Aorta (tissue), 5 donors: ENCODE data around the gene MEGF11. TPM values are rescaled to one million over a fixed set of nuclear protein-coding genes. Genes with fewer than 3 reads are reported as not detected.

Experiments used
- ATAC-seq: fragments of 200-7000 bp; cut with Tn5 transposase; one replicate; pipeline ENCODE4 v1.9.1; 2022; ENCODE audit warnings: moderate library complexity; ENCODE audit not compliant: low FRiP score
- DNase-seq, 2 donors: peaks; one replicate each; pipeline ENCODE4 v3.0.0-alpha.2; 2020
- H3K27ac ChIP-seq, 2 donors: one replicate each; pipeline ENCODE4 v1.5.1; 2013; ENCODE audit warnings: low read length in 2 of 2, mild to moderate bottlenecking in 2 of 2, moderate library complexity in 2 of 2, control low read depth in 1 of 2, inconsistent platforms in 1 of 2, low read depth in 1 of 2
- H3K27me3 ChIP-seq, 2 donors: one replicate each; pipeline ENCODE4 v1.6.1; 2013; ENCODE audit warnings: control low read depth in 1 of 2, low read length in 1 of 2, mild to moderate bottlenecking in 1 of 2, moderate library complexity in 1 of 2; ENCODE audit not compliant: insufficient read depth in 2 of 2, control insufficient read depth in 1 of 2
- H3K36me3 ChIP-seq, 2 donors: one replicate each; pipeline ENCODE4 v1.6.1; 2013; ENCODE audit warnings: control low read depth in 1 of 2, low read length in 1 of 2, mild to moderate bottlenecking in 1 of 2; ENCODE audit not compliant: insufficient read depth in 2 of 2, control insufficient read depth in 1 of 2
- H3K4me1 ChIP-seq, 2 donors: one replicate each; pipeline ENCODE4 v1.6.1; 2013; ENCODE audit warnings: low read length in 2 of 2, control low read depth in 1 of 2, mild to moderate bottlenecking in 1 of 2, moderate library complexity in 1 of 2; ENCODE audit not compliant: insufficient read depth in 2 of 2, control insufficient read depth in 1 of 2
- H3K4me3 ChIP-seq, 2 donors: one replicate each; pipeline ENCODE4 v1.5.1; 2013; ENCODE audit warnings: low read length in 2 of 2, control low read depth in 1 of 2, mild to moderate bottlenecking in 1 of 2
- H3K9me3 ChIP-seq: one replicate; pipeline ENCODE4 v1.6.1; 2013; ENCODE audit warnings: mild to moderate bottlenecking, low read length; ENCODE audit not compliant: control insufficient read depth
- WGBS, 2 donors: extraction: QIAGEN DNeasy Blood & Tissue Kit; methylation state at CpG; one replicate each; pipeline ENCODE4 v1.1.7; 2013; 5-methylcytosine and 5-hydroxymethylcytosine counted together
- intact Hi-C, 2 donors: fragments of 100-400 bp; cut with DNase I; formaldehyde crosslinking; loops; one replicate each; pipeline versions ENCODE4 v1.14.2 to v1.15.0; 2022
- polyA plus RNA-seq, 2 donors: library from polyadenylated mRNA; stranded (reverse); fragments of 200-250 nt; gene quantifications; one replicate each; pipeline ENCODE4 v1.2.3, GENCODE V29; 2013
- total RNA-seq, 2 donors: library from RNA; stranded (reverse); fragmentation: NEBNext Ultra II Directional; extraction: Animal tissue kit (Norgen Biotek cat#: 25700); gene quantifications; one replicate each; pipeline ENCODE4 v1.2.1, GENCODE V29; 2021
- donor health status: healthy with polysubstance abuse.
- donor health status: Bipolar disorder and iron deficiency.
- donor health status: DM: no; HTN: no; CAD: no.
- donor health status: DM: no; HTN: no; CAD: no.
- donor health status: DM: yes; HTN: yes; CAD: no.

The MEGF11 gene
- total and polyA plus RNA-seq, 4 donors, result not detected

GRCh38 chr15:66237513-66238235 lies 15.9 kb downstream of the MEGF11 start:
- Histone ChIP-seq H3K4me3 (no peak overlapping the region), H3K27ac (no peak overlapping the region), H3K27me3 (no peaks in the 10 kb centered on the region), H3K36me3 (no peaks in the 10 kb centered on the region), H3K9me3 (no peaks in the 10 kb centered on the region), H3K4me1 (no peaks in the 10 kb centered on the region)
- 64 to 68% methylated on average over 10 of the region's 10 CpGs for WGBS, 2 donors
- intact Hi-C loops, result no loop called here
- DNase-seq, result no peak
- ATAC-seq, result no peak

DNA sequence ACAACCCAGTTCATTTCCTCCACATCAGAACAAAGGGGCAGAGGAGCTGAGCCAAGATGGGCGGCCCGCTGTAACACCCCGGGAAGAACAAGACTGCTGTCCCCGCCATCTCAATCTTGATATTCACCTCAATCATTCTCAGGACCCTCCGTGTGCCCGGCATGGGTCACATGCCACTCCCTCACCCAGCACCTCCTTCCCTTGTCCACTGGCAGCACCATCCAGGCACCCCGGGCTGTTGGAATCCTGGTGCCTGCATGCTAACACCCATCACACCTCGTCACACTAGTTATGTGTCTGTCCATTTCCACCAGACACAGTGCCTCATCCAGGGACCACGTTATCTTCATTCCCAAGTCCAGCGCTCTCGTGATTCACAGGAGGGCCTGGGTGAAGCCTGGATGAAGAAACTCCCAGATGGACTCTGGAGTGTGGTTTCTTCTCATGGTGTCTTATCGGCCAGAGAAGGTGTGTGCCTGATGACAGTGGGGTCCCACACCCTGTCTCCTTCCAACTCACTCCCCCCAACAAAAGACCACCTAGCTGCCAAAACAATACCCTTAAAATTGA lies 16.7 kb downstream of the MEGF11 start:
- DNase-seq (no peak), ATAC-seq (no peak)
- intact Hi-C loops, result no loop called here
- Histone ChIP-seq H3K27ac (no peak overlapping the region), H3K4me1 (no peaks in the 10 kb centered on the region), H3K4me3 (no peak overlapping the region), H3K27me3 (no peaks in the 10 kb centered on the region), H3K36me3 (no peaks in the 10 kb centered on the region), H3K9me3 (no peaks in the 10 kb centered on the region)
- WGBS, 2 donors, result 60 to 73% methylated on average over 12 of the region's 12 CpGs

DNA sequence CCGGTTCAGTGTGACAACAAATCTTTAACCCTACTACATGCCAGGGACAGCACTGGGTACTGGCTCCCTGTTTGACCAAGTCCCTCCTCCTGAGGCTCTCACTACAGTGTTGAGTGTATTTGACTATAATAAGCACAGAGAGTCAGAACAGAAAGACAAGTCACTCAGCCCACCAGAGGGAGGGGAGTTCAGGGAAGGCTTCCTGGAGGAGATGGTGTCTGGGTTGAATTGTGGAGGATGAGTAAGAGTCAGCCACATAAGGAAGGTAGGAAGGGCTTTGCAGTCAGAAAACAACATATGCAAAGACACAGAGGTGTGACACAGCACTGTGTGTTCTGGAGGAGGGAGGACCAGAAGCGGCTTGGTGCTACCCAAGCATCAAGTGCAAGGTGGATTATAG lies 17.7 kb downstream of the MEGF11 start:
- no peak overlapping the region for H3K4me3 ChIP-seq
- H3K27ac ChIP-seq, result no peak overlapping the region
- no peaks in the 10 kb centered on the region for H3K4me1 ChIP-seq
- intact Hi-C loops, result no loop called here
- no peaks in the 10 kb centered on the region for H3K9me3 ChIP-seq
- ATAC-seq, result no peak
- DNase-seq, result no peak
- H3K36me3 ChIP-seq, result no peaks in the 10 kb centered on the region
- no peaks in the 10 kb centered on the region for H3K27me3 ChIP-seq
- 57 to 58% methylated on average over 2 of the region's 2 CpGs for WGBS, 2 donors

- H3K4me3 ChIP-seq, result no peak overlapping the region
- intact Hi-C loops, result no loop called here
- DNase-seq (no peak), ATAC-seq (no peak)
- no peaks in the 10 kb centered on the region for H3K27me3 ChIP-seq
- H3K4me1 ChIP-seq, result no peaks in the 10 kb centered on the region
- 68 to 69% methylated on average over 9 of the region's 9 CpGs for WGBS, 2 donors
- H3K9me3 ChIP-seq, result no peaks in the 10 kb centered on the region
- no peaks in the 10 kb centered on the region for H3K36me3 ChIP-seq
- H3K27ac ChIP-seq, result no peak overlapping the region
These were observed 18.8 kb downstream of the MEGF11 start for GRCh38 chr15:66234798-66235197.

- intact Hi-C loops, result no loop called here
- ATAC-seq (no peak), DNase-seq (no peak)
- H3K4me3 ChIP-seq, result no peak overlapping the region
- WGBS, 2 donors, result 71 to 73% methylated on average over 14 of the region's 14 CpGs
- no peak overlapping the region for H3K27ac ChIP-seq
- no peaks in the 10 kb centered on the region for H3K4me1 ChIP-seq
- H3K27me3 ChIP-seq, result no peaks in the 10 kb centered on the region
- H3K36me3 ChIP-seq, result no peaks in the 10 kb centered on the region
- H3K9me3 ChIP-seq, result peaks cover 3% of the 10 kb centered on the region
These were observed 19.8 kb downstream of the MEGF11 start for GRCh38 chr15:66233487-66234415.

- no peak overlapping the region for H3K27ac ChIP-seq
- no peaks in the 10 kb centered on the region for H3K27me3 ChIP-seq
- intact Hi-C loops, result no loop called here
- no peaks in the 10 kb centered on the region for H3K36me3 ChIP-seq
- ATAC-seq, result no peak
- H3K9me3 ChIP-seq, result peaks cover 6% of the 10 kb centered on the region
- DNase-seq, result no peak
- no peak overlapping the region for H3K4me3 ChIP-seq
- no peaks in the 10 kb centered on the region for H3K4me1 ChIP-seq
- 71 to 75% methylated on average over 3 of the region's 3 CpGs for WGBS, 2 donors
These were observed 21.3 kb downstream of the MEGF11 start for GRCh38 chr15:66232267-66232625.

DNA sequence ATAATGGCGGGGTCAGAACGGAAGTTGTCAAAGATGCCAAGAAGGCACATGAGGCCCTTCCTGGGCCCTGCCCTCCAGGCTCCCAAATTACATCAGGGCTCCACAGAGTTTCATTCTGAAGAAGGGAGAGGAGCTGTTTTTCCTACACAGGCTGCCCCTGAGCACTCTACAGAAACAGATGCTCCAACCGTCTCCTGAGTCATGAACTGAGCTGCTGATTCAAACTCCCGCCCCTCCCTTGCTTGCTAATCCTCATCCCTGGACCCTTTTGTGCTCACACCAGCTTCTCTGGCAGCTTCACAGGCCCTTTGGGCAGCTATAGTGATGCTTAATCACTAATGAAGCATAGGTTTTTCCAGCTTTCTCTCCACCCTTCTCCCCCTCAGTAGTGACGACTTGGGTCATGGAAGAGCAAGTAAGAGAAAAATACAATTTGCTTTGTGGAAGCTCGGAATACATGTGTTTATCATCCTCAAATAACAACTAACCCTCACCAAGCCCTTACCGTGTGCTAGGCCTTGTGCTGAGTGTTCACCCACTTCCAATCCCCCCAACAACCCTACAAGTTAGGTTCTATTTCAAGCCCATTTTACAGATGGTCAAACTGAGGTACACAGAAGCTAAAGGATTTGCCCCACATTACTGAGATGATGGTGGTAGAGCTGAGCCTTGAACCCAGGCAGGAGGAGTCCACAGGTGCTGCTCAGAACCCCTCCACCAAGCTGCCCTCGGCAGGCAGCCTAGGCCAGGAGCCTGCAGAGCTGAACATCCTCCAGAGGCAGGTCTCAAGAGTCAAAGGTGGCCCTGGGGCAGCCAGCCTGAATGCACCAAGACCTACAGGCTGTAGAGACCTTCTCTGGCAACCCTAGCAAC lies 21.9 kb downstream of the MEGF11 start:
- no peak overlapping the region for H3K27ac ChIP-seq
- H3K36me3 ChIP-seq, result no peaks in the 10 kb centered on the region
- no peaks in the 10 kb centered on the region for H3K27me3 ChIP-seq
- intact Hi-C loops, result no loop called here
- H3K4me3 ChIP-seq, result no peak overlapping the region
- no peaks in the 10 kb centered on the region for H3K4me1 ChIP-seq
- no peak for ATAC-seq
- DNase-seq, result no peak
- 70 to 79% methylated on average over 8 of the region's 8 CpGs for WGBS, 2 donors
- peaks cover 6% of the 10 kb centered on the region for H3K9me3 ChIP-seq

- Histone ChIP-seq H3K9me3 (peaks cover 6% of the 10 kb centered on the region), H3K4me1 (no peaks in the 10 kb centered on the region), H3K36me3 (no peaks in the 10 kb centered on the region), H3K4me3 (no peak overlapping the region), H3K27me3 (no peaks in the 10 kb centered on the region), H3K27ac (no peak overlapping the region)
- DNase-seq (no peak), ATAC-seq (no peak)
- 51% methylated on average over 6 of the region's 6 CpGs for WGBS, 2 donors
- intact Hi-C loops, result no loop called here
These were observed 23.6 kb downstream of the MEGF11 start for GRCh38 chr15:66229790-66230465.
